ENCODE measurements around the gene FAM186B.

GRCh38 chr12:49552014-49552413 lies 53.4 kb downstream of the FAM186B start:
- TF ChIP-seq FOXK2 (IDR thresholded peaks at IDR 0.05) (no peak), SP1 (IDR thresholded peaks at IDR 0.05) (no peak), HDGF (IDR thresholded peaks at IDR 0.05; ENCODE audit: borderline replicate concordance) (no peak), BHLHE40 (IDR thresholded peaks at IDR 0.05; ENCODE audit: borderline replicate concordance) (no peak), FOXM1 (IDR thresholded peaks at IDR 0.05; ENCODE audit: borderline replicate concordance) (no peak), FOXA1 (IDR thresholded peaks at IDR 0.05) (no peak), ARNT (IDR thresholded peaks at IDR 0.05) (no peak), ELF4 (IDR thresholded peaks at IDR 0.05) (no peak), SUZ12 (IDR thresholded peaks at IDR 0.05) (no peak), NFRKB (IDR thresholded peaks at IDR 0.05) (no peak)
